ENCODE results near the gene ATP6V1C2. TPM values are rescaled to one million over a fixed set of nuclear protein-coding genes. Genes with fewer than 3 reads are reported as not detected.
"Not testable (repeated sequence)": the region's sequence is repeated elsewhere in the genome, so short reads cannot be mapped to it uniquely, and the experiment has no call there.

The ATP6V1C2 gene
- total RNA-seq, 1 experiment from 2014 or later, result 2.0 TPM

DNA sequence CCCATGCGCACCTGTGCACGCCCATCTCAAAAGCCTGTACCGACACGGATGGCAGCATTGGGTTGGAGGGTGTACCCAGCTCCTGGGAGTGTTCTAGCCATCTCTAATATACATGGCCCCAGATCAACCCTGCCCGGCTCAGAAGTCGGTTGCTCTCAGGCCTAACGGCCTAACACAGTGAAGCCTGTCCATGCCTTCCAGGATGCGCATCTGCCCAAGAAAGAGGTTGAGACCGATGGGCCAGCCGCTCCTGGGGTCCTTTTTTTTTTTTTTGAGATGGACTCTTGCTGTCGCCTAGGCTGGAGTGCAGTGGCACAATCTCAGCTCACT is 59.0 kb downstream of the ATP6V1C2 start:
- ChIA-PET POLR2A (no interaction called here), CTCF (no interaction called here), RAD21 (ENCODE audit: low non-redundant PET in 1 of 2, low total read pairs in 2 of 2, uncharacterized antibody in 2 of 2, unreplicated experiment in 2 of 2) (no interaction called here)
- intact Hi-C loops (cut with micrococcal nuclease), result no loop called here
- Histone ChIP-seq H3K9me3 (ENCODE audit: control insufficient read depth in 1 of 2, insufficient read depth in 1 of 2, low read depth in 1 of 2, low read length in 2 of 2) (no peaks in the 10 kb centered on the region), H3K9me2 (ENCODE audit: insufficient read depth) (no peaks in the 10 kb centered on the region), H2AFZ (ENCODE audit: low read depth, low read length, poor library complexity, severe bottlenecking) (no peak overlapping the region), H3K36me3 (ENCODE audit: control insufficient read depth in 1 of 2, insufficient read depth in 2 of 2, low read length in 2 of 2) (peaks cover 32 to 34% of the 10 kb centered on the region in 2 experiments; a peak in 3 of 4 replicates), H3K27ac (ENCODE audit: low read depth, low read length) (no peak overlapping the region), H3K9ac (ENCODE audit: low read length) (no peak overlapping the region), H3K4me1 (ENCODE audit: control insufficient read depth in 1 of 2, insufficient read depth in 2 of 2, low read length in 2 of 2) (no peaks in the 10 kb centered on the region), H4K20me1 (ENCODE audit: insufficient read depth) (0 out of 2 replicates have a peak, but pooled peaks cover 4% of the 10 kb centered on the region), H3K4me3 (replicated peaks in 1 of 2; ENCODE audit: low read depth in 1 of 2, low read length in 2 of 2) (no peak overlapping the region), H3K27me3 (ENCODE audit: insufficient read depth, low read length) (no peaks in the 10 kb centered on the region), H3K4me2 (ENCODE audit: low read length) (no peak overlapping the region), H3K79me2 (ENCODE audit: insufficient read depth, low read length) (peaks cover 22% of the 10 kb centered on the region)
- TF ChIP-seq CBX3 (IDR thresholded peaks at IDR 0.05; ENCODE audit: low read depth), result no peak
- DNase-seq (ENCODE audit: low read depth, low spot score) (no peak), ATAC-seq (no peak)
- no TSS peak for BruUV-seq (replicated peaks)

GRCh38 chr2:10780821-10781220 is 59.4 kb downstream of the ATP6V1C2 start:
- H3K9ac ChIP-seq (ENCODE audit: low read length); H3K4me2 ChIP-seq (ENCODE audit: low read length); CTCF ChIA-PET; H3K4me1 ChIP-seq (ENCODE audit: control insufficient read depth in 1 of 2, insufficient read depth in 2 of 2, low read length in 2 of 2); H3K27ac ChIP-seq (ENCODE audit: low read depth, low read length); H2AFZ ChIP-seq (ENCODE audit: low read depth, low read length, poor library complexity, severe bottlenecking); ATAC-seq; BruUV-seq (replicated peaks); intact Hi-C loops (cut with micrococcal nuclease); H3K4me3 ChIP-seq (replicated peaks in 1 of 2; ENCODE audit: low read depth in 1 of 2, low read length in 2 of 2); H3K9me2 ChIP-seq (ENCODE audit: insufficient read depth); H3K27me3 ChIP-seq (ENCODE audit: insufficient read depth, low read length); DNase-seq (ENCODE audit: low read depth, low spot score); H4K20me1 ChIP-seq (ENCODE audit: insufficient read depth); H3K9me3 ChIP-seq (ENCODE audit: control insufficient read depth in 1 of 2, insufficient read depth in 1 of 2, low read depth in 1 of 2, low read length in 2 of 2); RAD21 ChIA-PET (ENCODE audit: low non-redundant PET in 1 of 2, low total read pairs in 2 of 2, uncharacterized antibody in 2 of 2, unreplicated experiment in 2 of 2): not testable (repeated sequence)
- H3K36me3 ChIP-seq (ENCODE audit: control insufficient read depth in 1 of 2, insufficient read depth in 2 of 2, low read length in 2 of 2), result peaks cover 36 to 37% of the 10 kb centered on the region in 2 experiments; a peak in 3 of 4 replicates
- peaks cover 25% of the 10 kb centered on the region for H3K79me2 ChIP-seq (ENCODE audit: insufficient read depth, low read length)
- POLR2A ChIA-PET, result interaction anchor here (1.2 kb wide), 1 partner anchor 10 kb away, joined by 3 read pairs; no protein-coding TSS in a partner anchor

GRCh38 chr2:10781746-10782145 is 60.3 kb downstream of the ATP6V1C2 start:
- Histone ChIP-seq H3K9me2 (ENCODE audit: insufficient read depth) (no peaks in the 10 kb centered on the region), H3K9ac (ENCODE audit: low read length) (no peak overlapping the region), H3K27me3 (ENCODE audit: insufficient read depth, low read length) (no peaks in the 10 kb centered on the region), H3K4me1 (ENCODE audit: control insufficient read depth in 1 of 2, insufficient read depth in 2 of 2, low read length in 2 of 2) (no peaks in the 10 kb centered on the region), H4K20me1 (ENCODE audit: insufficient read depth) (0 out of 2 replicates have a peak, but pooled peaks cover 4% of the 10 kb centered on the region), H2AFZ (ENCODE audit: low read depth, low read length, poor library complexity, severe bottlenecking) (no peak overlapping the region), H3K27ac (ENCODE audit: low read depth, low read length) (no peak overlapping the region), H3K4me2 (ENCODE audit: low read length) (no peak overlapping the region), H3K9me3 (ENCODE audit: control insufficient read depth in 1 of 2, insufficient read depth in 1 of 2, low read depth in 1 of 2, low read length in 2 of 2) (no peaks in the 10 kb centered on the region), H3K79me2 (ENCODE audit: insufficient read depth, low read length) (peaks cover 32% of the 10 kb centered on the region), H3K36me3 (ENCODE audit: control insufficient read depth in 1 of 2, insufficient read depth in 2 of 2, low read length in 2 of 2) (peaks cover 42 to 43% of the 10 kb centered on the region in 2 experiments; a peak in 3 of 4 replicates), H3K4me3 (replicated peaks in 1 of 2; ENCODE audit: low read depth in 1 of 2, low read length in 2 of 2) (no peak overlapping the region)
- ChIA-PET CTCF (interaction anchor here (0.8 kb wide), 1 partner anchor 343 kb away, joined by 3 read pairs; no protein-coding TSS in a partner anchor), RAD21 (ENCODE audit: low non-redundant PET in 1 of 2, low total read pairs in 2 of 2, uncharacterized antibody in 2 of 2, unreplicated experiment in 2 of 2) (no interaction called here), POLR2A (interaction anchor here (1.2 kb wide), 1 partner anchor 11 kb away, joined by 3 read pairs; no protein-coding TSS in a partner anchor)
- DNase-seq (ENCODE audit: low read depth, low spot score), result no peak
- intact Hi-C loops (cut with micrococcal nuclease), result no loop called here
- ATAC-seq, result no peak
- no TSS peak for BruUV-seq (replicated peaks)
- TF ChIP-seq SRF (IDR thresholded peaks at IDR 0.05; ENCODE audit: low read depth) (no peak), POLR2A (IDR thresholded peaks at IDR 0.05; ENCODE audit: borderline replicate concordance, extremely low read depth, insufficient read depth, insufficient read length) (no peak), EGR1 (IDR thresholded peaks at IDR 0.05; ENCODE audit: low read depth) (no peak), SP1 (IDR thresholded peaks at IDR 0.05; ENCODE audit: low read depth) (no peak), ZNF274 (IDR thresholded peaks at IDR 0.05; ENCODE audit: low read depth, low read length) (no peak), RAD21 (IDR thresholded peaks at IDR 0.05; ENCODE audit: low read depth) (no peak), FOSL1 (IDR thresholded peaks at IDR 0.05; ENCODE audit: low read depth) (no peak), CEBPB (IDR thresholded peaks at IDR 0.05; ENCODE audit: low read depth) (no peak), YY1 (IDR thresholded peaks at IDR 0.05; ENCODE audit: extremely low read depth, insufficient replicate concordance, low read depth, low read length) (no peak)
- TF ChIP-seq, protein P1, sequence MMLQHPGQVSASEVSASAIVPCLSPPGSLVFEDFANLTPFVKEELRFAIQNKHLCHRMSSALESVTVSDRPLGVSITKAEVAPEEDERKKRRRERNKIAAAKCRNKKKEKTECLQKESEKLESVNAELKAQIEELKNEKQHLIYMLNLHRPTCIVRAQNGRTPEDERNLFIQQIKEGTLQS (IDR thresholded peaks at IDR 0.05), result no peak
- TF ChIP-seq, protein P2, sequence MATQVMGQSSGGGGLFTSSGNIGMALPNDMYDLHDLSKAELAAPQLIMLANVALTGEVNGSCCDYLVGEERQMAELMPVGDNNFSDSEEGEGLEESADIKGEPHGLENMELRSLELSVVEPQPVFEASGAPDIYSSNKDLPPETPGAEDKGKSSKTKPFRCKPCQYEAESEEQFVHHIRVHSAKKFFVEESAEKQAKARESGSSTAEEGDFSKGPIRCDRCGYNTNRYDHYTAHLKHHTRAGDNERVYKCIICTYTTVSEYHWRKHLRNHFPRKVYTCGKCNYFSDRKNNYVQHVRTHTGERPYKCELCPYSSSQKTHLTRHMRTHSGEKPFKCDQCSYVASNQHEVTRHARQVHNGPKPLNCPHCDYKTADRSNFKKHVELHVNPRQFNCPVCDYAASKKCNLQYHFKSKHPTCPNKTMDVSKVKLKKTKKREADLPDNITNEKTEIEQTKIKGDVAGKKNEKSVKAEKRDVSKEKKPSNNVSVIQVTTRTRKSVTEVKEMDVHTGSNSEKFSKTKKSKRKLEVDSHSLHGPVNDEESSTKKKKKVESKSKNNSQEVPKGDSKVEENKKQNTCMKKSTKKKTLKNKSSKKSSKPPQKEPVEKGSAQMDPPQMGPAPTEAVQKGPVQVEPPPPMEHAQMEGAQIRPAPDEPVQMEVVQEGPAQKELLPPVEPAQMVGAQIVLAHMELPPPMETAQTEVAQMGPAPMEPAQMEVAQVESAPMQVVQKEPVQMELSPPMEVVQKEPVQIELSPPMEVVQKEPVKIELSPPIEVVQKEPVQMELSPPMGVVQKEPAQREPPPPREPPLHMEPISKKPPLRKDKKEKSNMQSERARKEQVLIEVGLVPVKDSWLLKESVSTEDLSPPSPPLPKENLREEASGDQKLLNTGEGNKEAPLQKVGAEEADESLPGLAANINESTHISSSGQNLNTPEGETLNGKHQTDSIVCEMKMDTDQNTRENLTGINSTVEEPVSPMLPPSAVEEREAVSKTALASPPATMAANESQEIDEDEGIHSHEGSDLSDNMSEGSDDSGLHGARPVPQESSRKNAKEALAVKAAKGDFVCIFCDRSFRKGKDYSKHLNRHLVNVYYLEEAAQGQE (IDR thresholded peaks at IDR 0.05; ENCODE audit: low read depth), result no peak

Data from HCT116 (cell line).